GM23338 (cell line): ENCODE measurements around the gene SUPT3H. TPM values are rescaled to one million over a fixed set of nuclear protein-coding genes. Genes with fewer than 3 reads are reported as not detected.

Experiments
- ATAC-seq: fragments of 200-7000 bp; cut with Tn5 transposase; 3 replicates; pipeline ENCODE4 v1.9.1; 2020
- DNase-seq: peaks from one replicate; pipeline ENCODE4 v3.0.0-alpha.2; 2015; ENCODE audit warnings: low spot score
- H2AFZ ChIP-seq: fragments of 200-600 bp; sonication (generic); 2 replicates; pipeline ENCODE4 v1.8.0; 2016; ENCODE audit warnings: antibody characterized with exemption, mild to moderate bottlenecking, moderate library complexity
- H3F3A ChIP-seq: fragments of 200-600 bp; sonication (generic); replicated peaks from 2 replicates; pipeline ENCODE4 v1.8.0; 2017; ENCODE audit warnings: antibody characterized with exemption, mixed run types, low read depth
- H3K27ac ChIP-seq: fragments of 200-600 bp; sonication (generic); 2 replicates; pipeline ENCODE4 v1.6.1; 2016; ENCODE audit warnings: low read depth
- H3K27me3 ChIP-seq: fragments of 200-600 bp; sonication (generic); 2 replicates; pipeline ENCODE4 v1.8.0; 2016; ENCODE audit warnings: mild to moderate bottlenecking, mixed run types, moderate library complexity; ENCODE audit not compliant: insufficient read depth
- H3K36me3 ChIP-seq: fragments of 200-600 bp; sonication (generic); 2 replicates; pipeline ENCODE4 v1.8.0; 2016; ENCODE audit warnings: mild to moderate bottlenecking; ENCODE audit not compliant: insufficient read depth
- H3K4me1 ChIP-seq: fragments of 200-600 bp; sonication (generic); 2 replicates; pipeline ENCODE4 v1.8.0; 2016; ENCODE audit warnings: mild to moderate bottlenecking, moderate library complexity; ENCODE audit not compliant: insufficient read depth
- H3K4me2 ChIP-seq: fragments of 200-600 bp; sonication (generic); 2 replicates; pipeline ENCODE4 v1.7.1; 2017; ENCODE audit warnings: mixed run types
- H3K4me3 ChIP-seq: fragments of 200-600 bp; sonication (generic); 2 replicates; pipeline ENCODE4 v1.6.1; 2016; ENCODE audit warnings: mixed run types
- H3K79me2 ChIP-seq: fragments of 200-600 bp; sonication (generic); replicated peaks from 2 replicates; pipeline ENCODE4 v1.8.0; 2017; ENCODE audit warnings: mild to moderate bottlenecking; ENCODE audit not compliant: insufficient read depth
- H3K9me2 ChIP-seq: fragments of 200-600 bp; sonication (generic); 2 replicates; pipeline ENCODE4 v1.8.0; 2017; ENCODE audit not compliant: insufficient read depth
- H4K20me1 ChIP-seq: fragments of 200-600 bp; sonication (generic); replicated peaks from 2 replicates; pipeline ENCODE4 v1.8.0; 2017; ENCODE audit warnings: mild to moderate bottlenecking; ENCODE audit not compliant: insufficient read depth
- H3K27ac Mint-ChIP-seq: 2 replicates; pipeline ENCODE4 v1.8.0; 2020; ENCODE audit warnings: inconsistent platforms, mild to moderate bottlenecking, moderate library complexity, mixed read lengths
- H3K27me3 Mint-ChIP-seq: 3 replicates; pipeline ENCODE4 v1.8.0; 2022; ENCODE audit warnings: low read depth, mild to moderate bottlenecking, moderate library complexity, mixed read lengths, inconsistent platforms; ENCODE audit not compliant: insufficient read depth, poor library complexity
- H3K36me3 Mint-ChIP-seq: 3 replicates; pipeline ENCODE4 v1.8.0; 2021; ENCODE audit warnings: low read depth, mild to moderate bottlenecking, inconsistent platforms, moderate library complexity, mixed read lengths
- H3K4me1 Mint-ChIP-seq: 3 replicates; pipeline ENCODE4 v1.8.0; 2020; ENCODE audit warnings: mild to moderate bottlenecking, inconsistent platforms, mixed read lengths
- H3K4me3 Mint-ChIP-seq: 3 replicates; pipeline ENCODE4 v1.8.0; 2021; ENCODE audit warnings: moderate library complexity, mild to moderate bottlenecking, inconsistent platforms, mixed read lengths
- H3K9me3 Mint-ChIP-seq: 3 replicates; pipeline ENCODE4 v1.8.0; 2020; ENCODE audit warnings: moderate library complexity, mild to moderate bottlenecking, inconsistent platforms, mixed read lengths
- ETS1 ChIP-seq: IDR thresholded peaks from 2 replicates; pipeline ENCODE4 v1.6.1; 2016; ENCODE audit warnings: antibody characterized with exemption
- EZH2 ChIP-seq: fragments of 200-600 bp; sonication (generic); IDR thresholded peaks from one replicate; pipeline ENCODE4 v1.8.0; 2017; ENCODE audit warnings: antibody characterized with exemption, mild to moderate bottlenecking, low read depth; ENCODE audit not compliant: unreplicated experiment
- EZH2phosphoT487 ChIP-seq: fragments of 200-600 bp; sonication (generic); IDR thresholded peaks from one replicate; pipeline ENCODE4 v1.8.1; 2018; ENCODE audit warnings: antibody characterized with exemption; ENCODE audit not compliant: unreplicated experiment
- STAT1 ChIP-seq: IDR thresholded peaks from one replicate; pipeline ENCODE4 v1.6.1; 2016; ENCODE audit warnings: antibody characterized with exemption; ENCODE audit not compliant: unreplicated experiment
- ZNF114 ChIP-seq: fragments of 250-450 bp; sonication (Bioruptor Pico); IDR thresholded peaks from 2 replicates; pipeline ENCODE4 v1.5.0; 2020; ENCODE audit warnings: mild to moderate bottlenecking, moderate library complexity
- ZNF331 ChIP-seq: fragments of 250-450 bp; sonication (Bioruptor Pico); IDR thresholded peaks from 2 replicates; pipeline ENCODE4 v1.5.0; 2020; ENCODE audit warnings: low read depth, mild to moderate bottlenecking, moderate library complexity
- ZNF462 ChIP-seq: fragments of 250-450 bp; sonication (Bioruptor Pico); IDR thresholded peaks from 2 replicates; pipeline ENCODE4 v1.5.0; 2020; ENCODE audit warnings: mild to moderate bottlenecking, moderate library complexity
- polyA plus RNA-seq: library from polyadenylated mRNA; unstranded; fragments of >200 nt; fragmentation: Nextera tagmentation; extraction: Ambion mirVana; gene quantifications from 2 replicates; pipeline ENCODE4 v1.2.1, GENCODE V29; 2016
- total RNA-seq: library from RNA; depleted of rRNA; stranded (reverse); fragments of >200 nt; shearing (Covaris generic); gene quantifications from 2 replicates; pipeline ENCODE4 v1.2.3, GENCODE V29; 2014

The SUPT3H gene
- total and polyA plus RNA-seq, 2 experiments from 2014 or later, result 11.4 to 30.1 TPM

GRCh38 chr6:45031601-45032000 lies 346.1 kb downstream of the SUPT3H start:
- Histone ChIP-seq H3K36me3 (no peaks in the 10 kb centered on the region), H3K4me1 (no peaks in the 10 kb centered on the region), H2AFZ (no peak overlapping the region), H3K79me2 (no peaks in the 10 kb centered on the region), H3K27ac (no peak overlapping the region), H4K20me1 (no peaks in the 10 kb centered on the region), H3K27me3 (no peaks in the 10 kb centered on the region), H3K4me3 (no peak overlapping the region), H3F3A (no peaks in the 10 kb centered on the region), H3K9me2 (no peaks in the 10 kb centered on the region), H3K4me2 (no peak overlapping the region)
- ATAC-seq (no peak), DNase-seq (no peak)
- H3K4me3 Mint-ChIP-seq, result no peak overlapping the region
- H3K27ac Mint-ChIP-seq, result no peak overlapping the region
- H3K27me3 Mint-ChIP-seq, result no peaks in the 10 kb centered on the region
- H3K36me3 Mint-ChIP-seq, result peaks cover 8% of the 10 kb centered on the region; the same call in 2 of the 3 replicates
- H3K4me1 Mint-ChIP-seq, result no peaks in the 10 kb centered on the region
- TF ChIP-seq ZNF331, result no peak
- TF ChIP-seq EZH2, result no peak
- TF ChIP-seq ETS1, result no peak
- no peak for TF ChIP-seq STAT1
- TF ChIP-seq EZH2phosphoT487, result no peak
- TF ChIP-seq ZNF114, result no peak
- TF ChIP-seq ZNF462 (CRISPR knock-in tag), result no peak
- peaks cover 11% of the 10 kb centered on the region; the same call in 2 of the 3 replicates for H3K9me3 Mint-ChIP-seq
